ENCODE data around the gene POLD1.

Gene POLD1

GRCh38 chr19:50417111-50418081, 33.2 kb downstream of the POLD1 start:
- Histone ChIP-seq H3K27ac (replicated peaks) (no peak overlapping the region), H3K27me3 (ENCODE audit: insufficient read depth, poor library complexity, severe bottlenecking) (no peaks in the 10 kb centered on the region), H3K4me3 (replicated peaks; ENCODE audit: insufficient read depth, low read length) (no peak overlapping the region)
- no peak for DNase-seq (ENCODE audit: low read depth in 1 of 2, low spot score in 1 of 2)
- TF ChIP-seq REST (IDR thresholded peaks at IDR 0.05; ENCODE audit: insufficient replicate concordance, low read depth) = no peak
- no peak for TF ChIP-seq CTCF (IDR thresholded peaks at IDR 0.05; ENCODE audit: insufficient read depth, low read length)
- no peak for TF ChIP-seq GABPA (IDR thresholded peaks at IDR 0.05; ENCODE audit: low read depth)
- TF ChIP-seq SPI1 (IDR thresholded peaks at IDR 0.05; ENCODE audit: borderline replicate concordance, low read depth) = no peak

GRCh38 chr19:50418176-50419021, 34.3 kb downstream of the POLD1 start, which contains the start of gene SPIB:
SPIB (plus strand) TSS chr19:50418938; CDS start chr19:50418963, 25 bp downstream.
- TF ChIP-seq SPI1 (IDR thresholded peaks at IDR 0.05; ENCODE audit: borderline replicate concordance, low read depth) (no peak), POLR2AphosphoS5 (IDR thresholded peaks at IDR 0.05; ENCODE audit: low read depth) (no peak), GABPA (IDR thresholded peaks at IDR 0.05; ENCODE audit: low read depth) (no peak), CTCF (IDR thresholded peaks at IDR 0.05; ENCODE audit: insufficient read depth, low read length) (no peak), REST (IDR thresholded peaks at IDR 0.05; ENCODE audit: insufficient replicate concordance, low read depth) (no peak)
- Histone ChIP-seq H3K27ac (replicated peaks) (no peak within 1 kb of the TSS), H3K27me3 (ENCODE audit: insufficient read depth, poor library complexity, severe bottlenecking) (no peaks in the 10 kb centered on the region), H3K4me3 (replicated peaks; ENCODE audit: insufficient read depth, low read length) (no peak within 1 kb of the TSS)
- DNase-seq (ENCODE audit: low read depth in 1 of 2, low spot score in 1 of 2) = no peak

GRCh38 chr19:50419022-50419579, 35.0 kb downstream of the POLD1 start:
- DNase-seq (ENCODE audit: low read depth in 1 of 2, low spot score in 1 of 2) = no peak
- Histone ChIP-seq H3K27me3 (ENCODE audit: insufficient read depth, poor library complexity, severe bottlenecking) (no peaks in the 10 kb centered on the region), H3K4me3 (replicated peaks; ENCODE audit: insufficient read depth, low read length) (no peak overlapping the region), H3K27ac (replicated peaks) (no peak overlapping the region)
- TF ChIP-seq POLR2AphosphoS5 (IDR thresholded peaks at IDR 0.05; ENCODE audit: low read depth) (no peak), SPI1 (IDR thresholded peaks at IDR 0.05; ENCODE audit: borderline replicate concordance, low read depth) (no peak), GABPA (IDR thresholded peaks at IDR 0.05; ENCODE audit: low read depth) (no peak), REST (IDR thresholded peaks at IDR 0.05; ENCODE audit: insufficient replicate concordance, low read depth) (no peak), CTCF (IDR thresholded peaks at IDR 0.05; ENCODE audit: insufficient read depth, low read length) (no peak)

Measured in HL-60 (cell line).